RWPE2 (cell line): ENCODE measurements around the gene ASB10.

Experiments used
- ATAC-seq: fragments of 200-7000 bp; cut with Tn5 transposase; 3 replicates; pipeline ENCODE4 v1.9.1; 2021; ENCODE audit warnings: low read depth
- DNase-seq: peaks from one replicate; pipeline ENCODE4 v3.0.0-alpha.2; 2020; ENCODE audit warnings: low spot score
- H3K27ac ChIP-seq: fragments of 450-650 bp; 2 replicates; pipeline ENCODE4 v1.5.1; 2017; ENCODE audit warnings: mild to moderate bottlenecking; ENCODE audit not compliant: poor library complexity, severe bottlenecking
- H3K27me3 ChIP-seq: fragments of 250-450 bp; sonication (Bioruptor Pico); 2 replicates; pipeline ENCODE4 v1.5.1; 2021; ENCODE audit warnings: mild to moderate bottlenecking, moderate library complexity; ENCODE audit not compliant: insufficient read depth, poor library complexity, severe bottlenecking
- H3K36me3 ChIP-seq: fragments of 250-450 bp; sonication (Bioruptor Pico); 2 replicates; pipeline ENCODE4 v1.5.1; 2020; ENCODE audit warnings: low read depth, mild to moderate bottlenecking, moderate library complexity
- H3K4me1 ChIP-seq: fragments of 250-450 bp; sonication (Bioruptor Pico); 2 replicates; pipeline ENCODE4 v1.5.1; 2021; ENCODE audit warnings: mild to moderate bottlenecking, moderate library complexity; ENCODE audit not compliant: insufficient read depth, poor library complexity, severe bottlenecking
- H3K4me3 ChIP-seq: fragments of 250-450 bp; sonication (Bioruptor Pico); 2 replicates; pipeline ENCODE4 v1.5.1; 2021; ENCODE audit warnings: mild to moderate bottlenecking, moderate library complexity; ENCODE audit not compliant: severe bottlenecking
- H3K9me3 ChIP-seq: fragments of 250-450 bp; sonication (Bioruptor Pico); 2 replicates; pipeline ENCODE4 v1.5.1; 2021; ENCODE audit warnings: mild to moderate bottlenecking, moderate library complexity; ENCODE audit not compliant: severe bottlenecking
- TF ChIP-seq, protein P1 (sequence below): fragments of 450-650 bp; IDR thresholded peaks from one replicate; pipeline ENCODE4 v1.5.1; 2017; ENCODE audit warnings: mild to moderate bottlenecking, moderate library complexity; ENCODE audit not compliant: poor library complexity, severe bottlenecking

Gene ASB10

DNA sequence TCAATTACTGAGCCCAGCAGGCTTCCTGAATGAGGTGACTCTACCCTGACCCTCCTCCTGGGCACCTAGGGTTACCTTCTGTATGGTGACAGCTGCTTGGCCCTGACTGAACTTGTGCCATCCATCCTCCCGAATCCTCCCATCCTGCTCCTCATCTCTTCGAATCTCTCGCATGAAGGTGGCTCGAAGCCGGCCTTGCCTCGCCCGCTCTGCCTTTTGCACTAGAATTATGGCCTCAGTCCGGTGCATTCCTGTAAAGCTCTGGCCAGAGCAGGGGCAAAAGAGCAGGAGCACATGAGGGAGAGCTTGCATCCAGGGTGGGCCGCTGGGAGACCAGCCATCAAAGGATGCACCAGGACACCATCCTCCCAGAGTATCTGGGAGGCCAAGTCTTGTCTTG lies 15.8 kb upstream of the ASB10 start:
- TF ChIP-seq, protein P1, sequence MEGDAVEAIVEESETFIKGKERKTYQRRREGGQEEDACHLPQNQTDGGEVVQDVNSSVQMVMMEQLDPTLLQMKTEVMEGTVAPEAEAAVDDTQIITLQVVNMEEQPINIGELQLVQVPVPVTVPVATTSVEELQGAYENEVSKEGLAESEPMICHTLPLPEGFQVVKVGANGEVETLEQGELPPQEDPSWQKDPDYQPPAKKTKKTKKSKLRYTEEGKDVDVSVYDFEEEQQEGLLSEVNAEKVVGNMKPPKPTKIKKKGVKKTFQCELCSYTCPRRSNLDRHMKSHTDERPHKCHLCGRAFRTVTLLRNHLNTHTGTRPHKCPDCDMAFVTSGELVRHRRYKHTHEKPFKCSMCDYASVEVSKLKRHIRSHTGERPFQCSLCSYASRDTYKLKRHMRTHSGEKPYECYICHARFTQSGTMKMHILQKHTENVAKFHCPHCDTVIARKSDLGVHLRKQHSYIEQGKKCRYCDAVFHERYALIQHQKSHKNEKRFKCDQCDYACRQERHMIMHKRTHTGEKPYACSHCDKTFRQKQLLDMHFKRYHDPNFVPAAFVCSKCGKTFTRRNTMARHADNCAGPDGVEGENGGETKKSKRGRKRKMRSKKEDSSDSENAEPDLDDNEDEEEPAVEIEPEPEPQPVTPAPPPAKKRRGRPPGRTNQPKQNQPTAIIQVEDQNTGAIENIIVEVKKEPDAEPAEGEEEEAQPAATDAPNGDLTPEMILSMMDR = no peak
- Histone ChIP-seq H3K4me3 (no peak overlapping the region), H3K4me1 (no peaks in the 10 kb centered on the region), H3K36me3 (no peaks in the 10 kb centered on the region), H3K9me3 (no peaks in the 10 kb centered on the region), H3K27ac (no peak overlapping the region), H3K27me3 (peaks cover 45% of the 10 kb centered on the region)
- ATAC-seq (no peak), DNase-seq (no peak)

DNA sequence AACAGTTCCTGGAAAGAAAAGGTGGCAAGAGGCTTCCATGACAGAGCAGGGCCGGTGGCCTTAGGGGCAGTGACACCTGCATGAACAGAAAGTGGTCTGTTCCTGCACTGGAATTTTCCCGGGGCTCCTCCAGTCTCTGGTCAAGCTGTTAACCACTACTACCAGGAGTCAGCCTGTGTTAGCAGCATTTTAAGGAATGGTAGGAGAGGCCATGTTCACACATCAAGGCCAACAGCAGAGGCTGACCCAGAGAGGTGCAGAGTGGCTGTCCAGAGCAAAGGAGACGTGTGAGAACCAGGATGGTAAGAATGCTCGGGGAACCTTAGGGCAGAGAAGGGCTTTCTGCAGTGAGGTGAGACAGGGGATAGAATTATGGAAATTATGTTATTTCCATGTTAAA lies 14.7 kb upstream of the ASB10 start:
- no peaks in the 10 kb centered on the region for H3K36me3 ChIP-seq
- DNase-seq = no peak
- TF ChIP-seq, protein P1 = no peak
- ATAC-seq = no peak
- no peak overlapping the region for H3K4me3 ChIP-seq
- no peaks in the 10 kb centered on the region for H3K9me3 ChIP-seq
- H3K27me3 ChIP-seq = peaks cover 50% of the 10 kb centered on the region
- H3K27ac ChIP-seq = no peak overlapping the region
- H3K4me1 ChIP-seq = no peaks in the 10 kb centered on the region

DNA sequence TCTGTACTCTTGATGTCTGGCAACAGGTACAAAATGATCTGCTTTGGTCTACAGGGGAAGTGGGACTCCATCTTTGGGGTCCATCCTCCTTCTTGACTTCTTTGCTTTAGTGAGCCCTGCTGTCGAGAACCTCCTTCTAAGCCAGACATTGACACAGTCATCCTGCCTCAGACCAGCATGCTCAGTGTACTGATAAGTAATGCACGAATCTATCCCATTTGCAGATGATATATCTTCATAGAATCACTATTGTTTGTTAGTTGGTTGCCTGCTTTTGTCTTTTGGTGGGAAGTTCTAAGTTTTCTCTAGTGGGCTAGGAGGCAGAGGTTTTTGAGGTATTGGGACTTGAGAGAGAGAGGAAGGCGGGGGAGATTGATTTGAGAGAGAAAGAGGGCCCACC lies 14.3 kb upstream of the ASB10 start:
- H3K27me3 ChIP-seq = peaks cover 50% of the 10 kb centered on the region
- no peaks in the 10 kb centered on the region for H3K36me3 ChIP-seq
- H3K4me3 ChIP-seq = no peak overlapping the region
- TF ChIP-seq, protein P1 = no peak
- H3K9me3 ChIP-seq = no peaks in the 10 kb centered on the region
- H3K27ac ChIP-seq = no peak overlapping the region
- no peaks in the 10 kb centered on the region for H3K4me1 ChIP-seq
- no peak for ATAC-seq
- DNase-seq = no peak

DNA sequence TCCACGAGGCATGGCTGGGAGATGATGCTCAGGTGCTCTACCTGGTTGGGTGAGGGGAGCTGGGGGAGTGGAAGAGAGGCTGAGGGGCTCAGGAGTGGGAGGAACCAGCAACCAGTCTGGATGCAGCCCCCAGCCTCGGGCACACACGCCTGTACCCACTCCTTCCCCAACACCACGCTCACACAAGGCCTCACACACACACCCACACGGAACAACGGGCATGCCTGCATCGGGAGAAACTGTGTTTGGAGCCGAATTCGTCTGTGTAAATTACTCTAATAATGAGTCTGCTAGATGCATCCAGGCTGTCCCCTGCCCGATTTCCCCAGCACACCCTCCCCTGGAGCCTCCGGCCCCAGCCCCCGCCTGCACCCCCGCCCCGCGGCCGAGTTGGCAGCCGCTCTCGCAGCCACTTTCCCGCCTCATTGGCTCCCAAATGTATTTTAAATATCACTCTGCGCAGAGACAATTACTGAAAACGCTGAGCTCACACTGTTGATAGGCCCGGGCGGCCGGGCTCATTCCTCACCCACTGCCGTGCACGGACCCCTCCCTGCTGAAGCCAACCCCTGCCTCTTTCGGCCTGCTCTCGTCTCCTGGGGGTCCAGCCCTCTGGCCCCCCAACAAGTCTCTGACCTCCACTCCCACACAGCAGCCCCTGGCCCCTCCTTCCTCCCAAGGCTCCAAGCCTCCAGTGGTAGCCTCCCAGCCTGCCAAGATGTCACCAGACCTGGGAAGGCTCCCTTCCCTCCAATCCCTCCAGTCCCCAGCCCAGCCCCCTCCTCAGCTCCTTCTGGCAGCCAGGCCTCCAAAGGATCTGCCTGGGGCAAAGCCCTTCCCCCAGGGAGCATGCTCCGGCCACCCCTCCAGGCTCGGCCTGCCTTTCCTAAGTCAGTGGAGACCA lies 12.1 kb upstream of the ASB10 start:
- ATAC-seq (no peak), DNase-seq (no peak)
- H3K4me3 ChIP-seq = no peak overlapping the region

More for the DNA sequence above, 12.1 kb upstream of the ASB10 start:
- peaks cover 36% of the 10 kb centered on the region for H3K27me3 ChIP-seq
- H3K27ac ChIP-seq = no peak overlapping the region
- H3K4me1 ChIP-seq = no peaks in the 10 kb centered on the region
- H3K9me3 ChIP-seq = no peaks in the 10 kb centered on the region
- no peaks in the 10 kb centered on the region for H3K36me3 ChIP-seq
- TF ChIP-seq, protein P1 = no peak
